ENCODE results near the gene MAPKAP1. TPM values are rescaled to one million over a fixed set of nuclear protein-coding genes. Genes with fewer than 3 reads are reported as not detected.

MAPKAP1 gene
- total and polyA plus RNA-seq, 2 experiments from 2014 or later = 68.4 to 98.5 TPM

DNA sequence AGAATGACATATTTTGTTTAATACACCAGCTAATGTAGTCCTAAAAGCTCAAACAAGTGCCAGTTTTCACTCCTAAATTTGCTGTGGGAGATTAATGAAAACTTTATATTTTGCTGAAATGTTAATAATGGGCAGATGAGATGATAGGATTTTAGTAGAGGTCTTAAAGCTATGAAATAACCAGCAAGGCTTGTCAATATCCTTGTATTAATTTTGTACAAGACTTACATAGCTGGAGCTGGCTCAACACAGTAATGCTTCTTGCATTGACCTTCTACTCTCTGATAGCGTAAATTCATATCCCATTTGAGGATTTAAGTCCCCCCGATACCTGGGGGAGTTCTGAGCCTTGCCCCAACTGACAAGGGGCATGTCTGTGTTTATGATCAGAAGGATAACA lies 219.2 kb downstream of the MAPKAP1 start (continued):
- TF ChIP-seq, protein P1, sequence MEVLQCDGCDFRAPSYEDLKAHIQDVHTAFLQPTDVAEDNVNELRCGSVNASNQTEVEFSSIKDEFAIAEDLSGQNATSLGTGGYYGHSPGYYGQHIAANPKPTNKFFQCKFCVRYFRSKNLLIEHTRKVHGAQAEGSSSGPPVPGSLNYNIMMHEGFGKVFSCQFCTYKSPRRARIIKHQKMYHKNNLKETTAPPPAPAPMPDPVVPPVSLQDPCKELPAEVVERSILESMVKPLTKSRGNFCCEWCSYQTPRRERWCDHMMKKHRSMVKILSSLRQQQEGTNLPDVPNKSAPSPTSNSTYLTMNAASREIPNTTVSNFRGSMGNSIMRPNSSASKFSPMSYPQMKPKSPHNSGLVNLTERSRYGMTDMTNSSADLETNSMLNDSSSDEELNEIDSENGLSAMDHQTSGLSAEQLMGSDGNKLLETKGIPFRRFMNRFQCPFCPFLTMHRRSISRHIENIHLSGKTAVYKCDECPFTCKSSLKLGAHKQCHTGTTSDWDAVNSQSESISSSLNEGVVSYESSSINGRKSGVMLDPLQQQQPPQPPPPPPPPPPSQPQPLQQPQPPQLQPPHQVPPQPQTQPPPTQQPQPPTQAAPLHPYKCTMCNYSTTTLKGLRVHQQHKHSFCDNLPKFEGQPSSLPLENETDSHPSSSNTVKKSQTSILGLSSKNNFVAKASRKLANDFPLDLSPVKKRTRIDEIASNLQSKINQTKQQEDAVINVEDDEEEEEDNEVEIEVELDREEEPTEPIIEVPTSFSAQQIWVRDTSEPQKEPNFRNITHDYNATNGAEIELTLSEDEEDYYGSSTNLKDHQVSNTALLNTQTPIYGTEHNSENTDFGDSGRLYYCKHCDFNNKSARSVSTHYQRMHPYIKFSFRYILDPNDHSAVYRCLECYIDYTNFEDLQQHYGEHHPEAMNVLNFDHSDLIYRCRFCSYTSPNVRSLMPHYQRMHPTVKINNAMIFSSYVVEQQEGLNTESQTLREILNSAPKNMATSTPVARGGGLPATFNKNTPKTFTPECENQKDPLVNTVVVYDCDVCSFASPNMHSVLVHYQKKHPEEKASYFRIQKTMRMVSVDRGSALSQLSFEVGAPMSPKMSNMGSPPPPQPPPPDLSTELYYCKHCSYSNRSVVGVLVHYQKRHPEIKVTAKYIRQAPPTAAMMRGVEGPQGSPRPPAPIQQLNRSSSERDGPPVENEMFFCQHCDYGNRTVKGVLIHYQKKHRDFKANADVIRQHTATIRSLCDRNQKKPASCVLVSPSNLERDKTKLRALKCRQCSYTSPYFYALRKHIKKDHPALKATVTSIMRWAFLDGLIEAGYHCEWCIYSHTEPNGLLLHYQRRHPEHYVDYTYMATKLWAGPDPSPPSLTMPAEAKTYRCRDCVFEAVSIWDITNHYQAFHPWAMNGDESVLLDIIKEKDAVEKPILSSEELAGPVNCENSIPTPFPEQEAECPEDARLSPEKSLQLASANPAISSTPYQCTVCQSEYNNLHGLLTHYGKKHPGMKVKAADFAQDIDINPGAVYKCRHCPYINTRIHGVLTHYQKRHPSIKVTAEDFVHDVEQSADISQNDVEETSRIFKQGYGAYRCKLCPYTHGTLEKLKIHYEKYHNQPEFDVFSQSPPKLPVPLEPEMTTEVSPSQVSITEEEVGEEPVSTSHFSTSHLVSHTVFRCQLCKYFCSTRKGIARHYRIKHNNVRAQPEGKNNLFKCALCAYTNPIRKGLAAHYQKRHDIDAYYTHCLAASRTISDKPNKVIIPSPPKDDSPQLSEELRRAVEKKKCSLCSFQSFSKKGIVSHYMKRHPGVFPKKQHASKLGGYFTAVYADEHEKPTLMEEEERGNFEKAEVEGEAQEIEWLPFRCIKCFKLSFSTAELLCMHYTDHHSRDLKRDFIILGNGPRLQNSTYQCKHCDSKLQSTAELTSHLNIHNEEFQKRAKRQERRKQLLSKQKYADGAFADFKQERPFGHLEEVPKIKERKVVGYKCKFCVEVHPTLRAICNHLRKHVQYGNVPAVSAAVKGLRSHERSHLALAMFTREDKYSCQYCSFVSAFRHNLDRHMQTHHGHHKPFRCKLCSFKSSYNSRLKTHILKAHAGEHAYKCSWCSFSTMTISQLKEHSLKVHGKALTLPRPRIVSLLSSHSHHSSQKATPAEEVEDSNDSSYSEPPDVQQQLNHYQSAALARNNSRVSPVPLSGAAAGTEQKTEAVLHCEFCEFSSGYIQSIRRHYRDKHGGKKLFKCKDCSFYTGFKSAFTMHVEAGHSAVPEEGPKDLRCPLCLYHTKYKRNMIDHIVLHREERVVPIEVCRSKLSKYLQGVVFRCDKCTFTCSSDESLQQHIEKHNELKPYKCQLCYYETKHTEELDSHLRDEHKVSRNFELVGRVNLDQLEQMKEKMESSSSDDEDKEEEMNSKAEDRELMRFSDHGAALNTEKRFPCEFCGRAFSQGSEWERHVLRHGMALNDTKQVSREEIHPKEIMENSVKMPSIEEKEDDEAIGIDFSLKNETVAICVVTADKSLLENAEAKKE (CRISPR knock-in tag; IDR thresholded peaks at IDR 0.05) = no peak
- TF ChIP-seq POLR2AphosphoS5 (IDR thresholded peaks at IDR 0.05; ENCODE audit: low read depth) = no peak

DNA sequence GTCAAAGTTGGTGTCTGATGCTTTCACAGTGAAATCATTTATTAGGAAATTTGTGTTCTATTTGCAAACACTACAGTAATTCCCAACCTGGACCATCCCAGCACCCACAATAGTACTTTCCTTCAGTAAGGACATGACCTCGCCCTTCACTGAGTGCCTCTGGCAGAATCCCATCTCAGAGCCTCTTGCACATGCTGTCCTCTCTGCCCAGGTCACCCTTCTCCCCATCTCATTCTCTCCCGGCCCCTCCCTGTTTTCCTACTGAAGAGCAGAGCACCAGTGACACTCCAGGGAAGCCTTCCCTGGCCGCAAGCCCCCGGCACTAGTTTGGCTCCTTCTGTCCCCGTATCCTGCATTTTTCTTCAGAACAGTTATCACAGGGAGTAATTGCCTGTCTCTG lies 220.4 kb downstream of the MAPKAP1 start:
- Histone ChIP-seq H3K9me2 (ENCODE audit: insufficient read depth) (no peaks in the 10 kb centered on the region), H3K79me2 (replicated peaks; ENCODE audit: insufficient read depth) (no peaks in the 10 kb centered on the region), H4K20me1 (replicated peaks; ENCODE audit: insufficient read depth) (no peaks in the 10 kb centered on the region; the same call in 1 of the 2 replicates), H3K4me2 (no peak overlapping the region), H3F3A (replicated peaks; ENCODE audit: low read depth) (no peaks in the 10 kb centered on the region), H2AFZ (no peak overlapping the region), H3K27ac (ENCODE audit: low read depth) (0 out of 2 replicates have a peak overlapping the region, but pooled peaks have one; percentile 26), H3K4me1 (ENCODE audit: insufficient read depth) (no peaks in the 10 kb centered on the region), H3K4me3 (no peak overlapping the region), H3K27me3 (ENCODE audit: insufficient read depth) (no peaks in the 10 kb centered on the region), H3K36me3 (ENCODE audit: insufficient read depth) (no peaks in the 10 kb centered on the region)
- H3K4me3 Mint-ChIP-seq = no peak overlapping the region
- H3K36me3 Mint-ChIP-seq (ENCODE audit: low read depth) = no peaks in the 10 kb centered on the region
- ATAC-seq = peak; percentile 58
- H3K27me3 Mint-ChIP-seq (ENCODE audit: insufficient read depth, low read depth, poor library complexity) = no peaks in the 10 kb centered on the region
- DNase-seq (ENCODE audit: low spot score) = no peak
- no peak overlapping the region for H3K27ac Mint-ChIP-seq
- H3K4me1 Mint-ChIP-seq = peaks cover 27% of the 10 kb centered on the region
- H3K9me3 Mint-ChIP-seq = no peaks in the 10 kb centered on the region
- no peak for TF ChIP-seq ZNF114 (CRISPR knock-in tag; IDR thresholded peaks at IDR 0.05)
- no peak for TF ChIP-seq POLR2AphosphoS5 (IDR thresholded peaks at IDR 0.05; ENCODE audit: low read depth)
- TF ChIP-seq, protein P2, sequence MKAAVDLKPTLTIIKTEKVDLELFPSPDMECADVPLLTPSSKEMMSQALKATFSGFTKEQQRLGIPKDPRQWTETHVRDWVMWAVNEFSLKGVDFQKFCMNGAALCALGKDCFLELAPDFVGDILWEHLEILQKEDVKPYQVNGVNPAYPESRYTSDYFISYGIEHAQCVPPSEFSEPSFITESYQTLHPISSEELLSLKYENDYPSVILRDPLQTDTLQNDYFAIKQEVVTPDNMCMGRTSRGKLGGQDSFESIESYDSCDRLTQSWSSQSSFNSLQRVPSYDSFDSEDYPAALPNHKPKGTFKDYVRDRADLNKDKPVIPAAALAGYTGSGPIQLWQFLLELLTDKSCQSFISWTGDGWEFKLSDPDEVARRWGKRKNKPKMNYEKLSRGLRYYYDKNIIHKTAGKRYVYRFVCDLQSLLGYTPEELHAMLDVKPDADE (IDR thresholded peaks at IDR 0.05) = no peak
- TF ChIP-seq ZNF331 (CRISPR knock-in tag; IDR thresholded peaks at IDR 0.05; ENCODE audit: low read depth) = no peak
- no peak for TF ChIP-seq EZH2 (IDR thresholded peaks at IDR 0.05; ENCODE audit: low read depth, unreplicated experiment)
- TF ChIP-seq STAT1 (IDR thresholded peaks at IDR 0.05; ENCODE audit: unreplicated experiment) = no peak
- no peak for TF ChIP-seq JUNB (IDR thresholded peaks at IDR 0.05; ENCODE audit: unreplicated experiment)
- TF ChIP-seq, protein P1 (CRISPR knock-in tag; IDR thresholded peaks at IDR 0.05) = no peak

Data from GM23338 (cell line).